Loucy (cell line): ENCODE results near the gene PDX1.

Experiments
- H2AFZ ChIP-seq: fragments of 200-600 bp; sonication (generic); 2 replicates; pipeline ENCODE4 v1.6.0; 2016; ENCODE audit warnings: antibody characterized with exemption, mild to moderate bottlenecking, low read length, moderate library complexity
- H3F3A ChIP-seq: fragments of 200-600 bp; 2 replicates; pipeline ENCODE4 v1.6.0; 2016; ENCODE audit warnings: antibody characterized with exemption, low read depth, mild to moderate bottlenecking
- H3K27me3 ChIP-seq: fragments of 200-600 bp; sonication (generic); 2 replicates; pipeline ENCODE4 v1.6.1; 2014; ENCODE audit warnings: low read length, mild to moderate bottlenecking; ENCODE audit not compliant: insufficient read depth, poor library complexity, severe bottlenecking
- H3K36me3 ChIP-seq: fragments of 200-600 bp; sonication (generic); 2 replicates; pipeline ENCODE4 v1.6.1; 2016; ENCODE audit warnings: low read length; ENCODE audit not compliant: insufficient read depth
- H3K4me1 ChIP-seq: fragments of 200-600 bp; sonication (generic); 2 replicates; pipeline ENCODE4 v1.5.1; 2014; ENCODE audit warnings: low read length, mild to moderate bottlenecking; ENCODE audit not compliant: insufficient read depth, poor library complexity, severe bottlenecking
- H3K4me2 ChIP-seq: fragments of 200-600 bp; sonication (generic); 2 replicates; pipeline ENCODE4 v1.6.0; 2014; ENCODE audit warnings: antibody characterized with exemption, low read length, low read depth, mild to moderate bottlenecking; ENCODE audit not compliant: poor library complexity, severe bottlenecking
- H3K4me3 ChIP-seq: fragments of 200-600 bp; sonication (generic); 2 replicates; pipeline ENCODE4 v1.5.1; 2014; ENCODE audit warnings: low read length, mild to moderate bottlenecking, mixed read lengths; ENCODE audit not compliant: poor library complexity, severe bottlenecking
- H3K79me2 ChIP-seq: fragments of 200-600 bp; sonication (generic); 2 replicates; pipeline ENCODE4 v1.6.1; 2014; ENCODE audit warnings: low read length; ENCODE audit not compliant: insufficient read depth
- H3K9ac ChIP-seq: fragments of 200-600 bp; sonication (generic); 2 replicates; pipeline ENCODE4 v1.6.0; 2014; ENCODE audit warnings: mild to moderate bottlenecking, low read depth, low read length, moderate library complexity; ENCODE audit not compliant: poor library complexity, severe bottlenecking
- H3K9me2 ChIP-seq: fragments of 200-600 bp; sonication (generic); replicated peaks from 2 replicates; pipeline ENCODE4 v1.6.1; 2016; ENCODE audit warnings: low read depth, low read length, mixed read lengths
- H3K9me3 ChIP-seq: fragments of 200-600 bp; sonication (generic); 2 replicates; pipeline ENCODE4 v1.6.1; 2014; ENCODE audit warnings: mild to moderate bottlenecking, antibody characterized with exemption, low read length, low read depth; ENCODE audit not compliant: insufficient read depth
- H4K20me1 ChIP-seq: fragments of 200-600 bp; sonication (generic); 2 replicates; pipeline ENCODE4 v1.6.0; 2014; ENCODE audit warnings: antibody characterized with exemption, low read length, mild to moderate bottlenecking; ENCODE audit not compliant: insufficient read depth, poor library complexity, severe bottlenecking
- EZH2phosphoT487 ChIP-seq: fragments of 200-600 bp; IDR thresholded peaks from 2 replicates; pipeline ENCODE4 v1.6.1; 2018; ENCODE audit warnings: antibody characterized with exemption, mild to moderate bottlenecking, moderate library complexity, borderline replicate concordance
- TF ChIP-seq, protein P1 (sequence below): fragments of 200-600 bp; sonication (generic); conservative IDR thresholded peaks from 2 replicates; pipeline ENCODE4 v1.5.1; 2014; ENCODE audit warnings: mild to moderate bottlenecking, antibody characterized with exemption, low read length

The PDX1 gene

DNA sequence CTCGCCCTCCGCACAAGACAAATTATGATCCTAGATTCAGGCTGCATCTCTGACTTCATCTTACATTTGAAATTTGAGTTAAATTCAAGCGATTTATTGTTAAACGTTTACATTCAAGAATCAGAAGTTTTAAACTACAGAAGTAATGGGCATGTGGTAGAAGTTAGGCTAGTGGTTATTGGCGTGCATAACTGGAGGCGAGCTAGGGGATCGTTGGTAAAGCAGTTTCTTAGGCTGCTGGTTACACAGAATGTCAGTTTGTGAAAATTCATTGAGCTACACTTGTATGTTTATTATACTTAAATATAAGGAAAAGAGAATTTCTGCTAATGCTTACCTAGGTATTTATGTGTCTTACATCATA lies 50.0 kb downstream of the PDX1 start:
- Histone ChIP-seq H3K9me2 (no peaks in the 10 kb centered on the region), H3K4me3 (no peak overlapping the region), H2AFZ (no peak overlapping the region), H3K4me2 (no peak overlapping the region), H3K36me3 (no peaks in the 10 kb centered on the region), H3F3A (no peaks in the 10 kb centered on the region), H4K20me1 (no peaks in the 10 kb centered on the region), H3K27me3 (no peaks in the 10 kb centered on the region), H3K9me3 (no peaks in the 10 kb centered on the region), H3K79me2 (no peaks in the 10 kb centered on the region), H3K4me1 (no peaks in the 10 kb centered on the region), H3K9ac (no peak overlapping the region)
- TF ChIP-seq, protein P1, sequence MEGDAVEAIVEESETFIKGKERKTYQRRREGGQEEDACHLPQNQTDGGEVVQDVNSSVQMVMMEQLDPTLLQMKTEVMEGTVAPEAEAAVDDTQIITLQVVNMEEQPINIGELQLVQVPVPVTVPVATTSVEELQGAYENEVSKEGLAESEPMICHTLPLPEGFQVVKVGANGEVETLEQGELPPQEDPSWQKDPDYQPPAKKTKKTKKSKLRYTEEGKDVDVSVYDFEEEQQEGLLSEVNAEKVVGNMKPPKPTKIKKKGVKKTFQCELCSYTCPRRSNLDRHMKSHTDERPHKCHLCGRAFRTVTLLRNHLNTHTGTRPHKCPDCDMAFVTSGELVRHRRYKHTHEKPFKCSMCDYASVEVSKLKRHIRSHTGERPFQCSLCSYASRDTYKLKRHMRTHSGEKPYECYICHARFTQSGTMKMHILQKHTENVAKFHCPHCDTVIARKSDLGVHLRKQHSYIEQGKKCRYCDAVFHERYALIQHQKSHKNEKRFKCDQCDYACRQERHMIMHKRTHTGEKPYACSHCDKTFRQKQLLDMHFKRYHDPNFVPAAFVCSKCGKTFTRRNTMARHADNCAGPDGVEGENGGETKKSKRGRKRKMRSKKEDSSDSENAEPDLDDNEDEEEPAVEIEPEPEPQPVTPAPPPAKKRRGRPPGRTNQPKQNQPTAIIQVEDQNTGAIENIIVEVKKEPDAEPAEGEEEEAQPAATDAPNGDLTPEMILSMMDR = no peak
- no peak for TF ChIP-seq EZH2phosphoT487

DNA sequence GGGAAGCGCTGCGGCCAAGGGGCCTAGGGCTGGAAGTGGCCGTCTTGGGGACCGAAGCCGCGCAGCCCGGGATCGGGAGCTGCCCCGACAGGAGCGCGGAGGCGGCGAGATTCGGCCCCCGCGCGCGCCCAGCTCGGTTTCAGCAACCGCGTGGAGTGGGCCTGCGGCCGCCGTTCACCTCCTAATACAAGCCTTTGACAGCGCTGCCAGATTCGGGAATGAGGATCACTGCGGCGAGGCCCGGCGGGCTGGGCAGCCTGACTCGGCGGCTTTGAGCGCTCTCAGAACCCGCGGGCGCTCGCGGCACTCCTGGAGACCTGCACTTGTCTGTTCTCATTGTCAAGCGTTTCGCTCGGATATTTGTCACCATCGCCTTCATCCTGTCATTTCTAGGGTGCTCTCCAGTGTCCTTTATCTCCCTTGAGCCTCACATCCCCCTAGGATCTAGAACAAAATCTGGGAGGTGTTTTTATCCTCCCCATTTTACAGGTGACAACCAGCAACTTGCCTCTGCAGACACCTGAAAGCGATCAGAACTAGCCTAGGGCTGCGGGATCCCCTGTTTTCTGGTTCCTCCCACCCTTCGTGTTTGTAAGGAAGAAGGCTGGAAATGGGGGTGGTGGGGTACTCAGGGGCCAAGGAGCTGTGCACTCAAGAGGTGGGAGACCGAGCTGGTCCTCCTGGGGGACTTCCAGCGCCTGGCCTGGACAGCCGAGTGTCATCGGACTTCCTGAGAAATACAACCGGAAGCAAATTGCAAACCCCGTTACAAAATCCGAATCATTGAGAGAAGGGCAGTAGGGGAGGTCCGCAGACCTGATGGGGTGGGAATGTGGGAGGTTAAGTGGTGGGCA lies 50.8 kb downstream of the PDX1 start:
- Histone ChIP-seq H3K9ac (no peak overlapping the region), H3K9me2 (no peaks in the 10 kb centered on the region), H3K4me1 (no peaks in the 10 kb centered on the region), H3K79me2 (no peaks in the 10 kb centered on the region), H3F3A (no peaks in the 10 kb centered on the region), H3K36me3 (no peaks in the 10 kb centered on the region), H3K9me3 (no peaks in the 10 kb centered on the region), H2AFZ (no peak overlapping the region), H3K27me3 (no peaks in the 10 kb centered on the region), H4K20me1 (no peaks in the 10 kb centered on the region), H3K4me2 (no peak overlapping the region), H3K4me3 (no peak overlapping the region)
- no peak for TF ChIP-seq EZH2phosphoT487
- TF ChIP-seq, protein P1 = no peak

DNA sequence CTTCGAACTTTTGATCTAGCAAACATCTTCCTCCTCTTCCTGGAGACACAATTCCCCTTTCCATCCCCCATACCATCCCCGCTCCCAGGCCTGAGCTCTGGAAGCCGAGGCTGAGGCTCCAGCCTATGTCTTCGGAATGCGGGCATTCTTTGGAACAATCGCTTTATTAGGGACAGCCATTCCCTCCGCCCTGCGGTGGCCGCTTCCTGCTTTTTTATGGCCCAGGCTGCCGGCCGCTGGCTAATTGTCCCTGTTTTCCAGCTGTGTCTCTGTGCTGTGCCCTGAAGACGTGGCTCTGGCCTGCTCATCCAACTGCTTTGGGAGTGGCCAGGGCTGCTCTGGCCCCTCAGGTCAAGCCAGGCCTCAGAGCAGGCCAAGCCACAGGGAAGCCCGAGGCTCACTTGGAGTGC lies 51.4 kb downstream of the PDX1 start:
- no peak overlapping the region for H2AFZ ChIP-seq
- no peaks in the 10 kb centered on the region for H3K4me1 ChIP-seq
- no peak overlapping the region for H3K4me2 ChIP-seq
- H3K79me2 ChIP-seq = no peaks in the 10 kb centered on the region
- no peaks in the 10 kb centered on the region for H3K27me3 ChIP-seq
- no peaks in the 10 kb centered on the region for H3K9me2 ChIP-seq
- H3K36me3 ChIP-seq = no peaks in the 10 kb centered on the region
- H3K4me3 ChIP-seq = no peak overlapping the region
- TF ChIP-seq EZH2phosphoT487 = no peak
- TF ChIP-seq, protein P1 = no peak
- H3K9ac ChIP-seq = no peak overlapping the region
- no peaks in the 10 kb centered on the region for H4K20me1 ChIP-seq
- H3K9me3 ChIP-seq = no peaks in the 10 kb centered on the region
- H3F3A ChIP-seq = no peaks in the 10 kb centered on the region
